Neuronal stem cell (in vitro differentiated cells): Measurements from ENCODE around the gene TAF6.
"Not testable (repeated sequence)": the region's sequence is repeated elsewhere in the genome, so short reads cannot be mapped to it uniquely, and the experiment has no call there.

ENCODE experiments used
- DNase-seq: peaks from one replicate; pipeline ENCODE4 v3.0.0-alpha.2; 2013; ENCODE audit warnings: low spot score
- H2AFZ ChIP-seq: one replicate; pipeline ENCODE4 v1.6.1; 2013; ENCODE audit warnings: mild to moderate bottlenecking, low read length, inconsistent platforms
- H2AK5ac ChIP-seq: 2 replicates; pipeline ENCODE4 v1.6.1; 2013; ENCODE audit warnings: low read depth, mild to moderate bottlenecking, inconsistent platforms, low read length, moderate library complexity, mixed read lengths
- H2BK120ac ChIP-seq: 2 replicates; pipeline ENCODE4 v1.6.1; 2013; ENCODE audit warnings: low read depth, mild to moderate bottlenecking, inconsistent platforms, low read length, moderate library complexity, mixed read lengths
- H2BK12ac ChIP-seq: one replicate; pipeline ENCODE4 v1.6.1; 2013; ENCODE audit warnings: low read length, inconsistent platforms
- H2BK15ac ChIP-seq: 2 replicates; pipeline ENCODE4 v1.6.1; 2013; ENCODE audit warnings: mild to moderate bottlenecking, low read length, inconsistent platforms, mixed read lengths
- H2BK5ac ChIP-seq: one replicate; pipeline ENCODE4 v1.6.1; 2013; ENCODE audit warnings: inconsistent platforms, mild to moderate bottlenecking, low read length, moderate library complexity
- H3K14ac ChIP-seq: one replicate; pipeline ENCODE4 v1.6.1; 2013; ENCODE audit warnings: low read length, inconsistent platforms
- H3K18ac ChIP-seq: 2 replicates; pipeline ENCODE4 v1.6.1; 2013; ENCODE audit warnings: low read length, inconsistent platforms
- H3K23ac ChIP-seq: 2 replicates; pipeline ENCODE4 v1.6.1; 2013; ENCODE audit warnings: low read depth, mild to moderate bottlenecking, mixed read lengths, low read length, inconsistent platforms; ENCODE audit not compliant: poor library complexity
- H3K27ac ChIP-seq: replicated peaks from 3 replicates; pipeline ENCODE4 v1.5.1; 2013; ENCODE audit warnings: low read length, inconsistent platforms
- H3K27me3 ChIP-seq, 3 experiments: 2 replicates each; pipeline ENCODE4 v1.6.1; 2013; ENCODE audit warnings: low read length in 3 of 3, mild to moderate bottlenecking in 2 of 3, inconsistent platforms in 1 of 3, low read depth in 1 of 3, mixed read lengths in 1 of 3, moderate library complexity in 1 of 3; ENCODE audit not compliant: control insufficient read depth in 3 of 3, insufficient read depth in 3 of 3
- H3K36me3 ChIP-seq, 2 donors: replicated peaks in 1 of 2; 2 replicates each; pipeline ENCODE4 v1.6.1; 2013; ENCODE audit warnings: low read length in 2 of 2; ENCODE audit not compliant: control insufficient read depth in 2 of 2, insufficient read depth in 2 of 2
- H3K4ac ChIP-seq: 2 replicates; pipeline ENCODE4 v1.6.1; 2013; ENCODE audit warnings: inconsistent platforms, mild to moderate bottlenecking, low read length, moderate library complexity
- H3K4me1 ChIP-seq, 2 donors: 1 replicate in 1 of 2; 2 replicates in 1 of 2; pipeline ENCODE4 v1.6.1; 2013; ENCODE audit warnings: low read length in 2 of 2, low read depth in 1 of 2; ENCODE audit not compliant: control insufficient read depth in 2 of 2, insufficient read depth in 1 of 2
- H3K4me2 ChIP-seq: one replicate; pipeline ENCODE4 v1.6.1; 2013; ENCODE audit warnings: mild to moderate bottlenecking, low read length, inconsistent platforms; ENCODE audit not compliant: insufficient read depth, poor library complexity, severe bottlenecking
- H3K4me3 ChIP-seq, 2 donors: 2 replicates each; pipeline ENCODE4 v1.5.1; 2013; ENCODE audit warnings: low read length in 2 of 2, mild to moderate bottlenecking in 2 of 2, inconsistent platforms in 1 of 2, moderate library complexity in 1 of 2
- H3K79me1 ChIP-seq: one replicate; pipeline ENCODE4 v1.6.1; 2013; ENCODE audit warnings: low read depth, mild to moderate bottlenecking, inconsistent platforms, low read length, moderate library complexity
- H3K9ac ChIP-seq: one replicate; pipeline ENCODE4 v1.6.1; 2013; ENCODE audit warnings: mild to moderate bottlenecking, low read depth, low read length, inconsistent platforms; ENCODE audit not compliant: poor library complexity
- H3K9me3 ChIP-seq, 2 donors: replicated peaks in 1 of 2; 2 replicates each; pipeline versions ENCODE3 to v1.6.1; 2013; ENCODE audit warnings: low read length in 2 of 2, mild to moderate bottlenecking in 2 of 2, inconsistent platforms in 1 of 2, low read depth in 1 of 2, mixed read lengths in 1 of 2, moderate library complexity in 1 of 2; ENCODE audit not compliant: control insufficient read depth in 2 of 2, insufficient read depth in 1 of 2
- H4K8ac ChIP-seq: one replicate; pipeline ENCODE4 v1.6.1; 2013; ENCODE audit warnings: low read depth, mild to moderate bottlenecking, inconsistent platforms, low read length, moderate library complexity
- H4K91ac ChIP-seq: one replicate; pipeline ENCODE4 v1.6.1; 2013; ENCODE audit warnings: low read length, low read depth, mild to moderate bottlenecking, inconsistent platforms; ENCODE audit not compliant: poor library complexity
- WGBS, 2 donors: extraction: QIAGEN DNeasy Blood & Tissue Kit; methylation state at CpG; one replicate each; pipeline ENCODE4 v1.1.7; 2013; ENCODE audit warnings: missing lambda C conversion rate in 2 of 2, mixed read lengths in 1 of 2; ENCODE audit not compliant: insufficient read length in 2 of 2, insufficient replicate concordance in 1 of 2; ENCODE audit errors: extremely low coverage in 2 of 2; 5-methylcytosine and 5-hydroxymethylcytosine counted together

The TAF6 gene

GRCh38 chr7:100146350-100146749 lies 27.2 kb upstream of the TAF6 start:
- H4K91ac ChIP-seq, H3K36me3 ChIP-seq, H2AFZ ChIP-seq, H4K8ac ChIP-seq, H3K9ac ChIP-seq, H3K9me3 ChIP-seq, DNase-seq, H3K14ac ChIP-seq, H3K4ac ChIP-seq, H3K27me3 ChIP-seq, H3K79me1 ChIP-seq, H3K27ac ChIP-seq, H3K4me1 ChIP-seq, H2AK5ac ChIP-seq, H3K23ac ChIP-seq, H3K4me3 ChIP-seq, H2BK5ac ChIP-seq, H2BK12ac ChIP-seq, H2BK120ac ChIP-seq, H3K18ac ChIP-seq, H2BK15ac ChIP-seq, H3K4me2 ChIP-seq: not testable (repeated sequence)
- WGBS, 2 donors = no CpG with 5 or more reads among the region's 4 CpGs

- Histone ChIP-seq H2AK5ac (no peak overlapping the region), H3K4me3 (no peak overlapping the region), H3K4me2 (no peak overlapping the region), H2BK12ac (no peak overlapping the region), H3K36me3 (peaks cover 0 to 1% of the 10 kb centered on the region in 2 donors), H2BK120ac (no peak overlapping the region), H3K9ac (no peak overlapping the region), H4K8ac (no peak overlapping the region), H3K27ac (no peak overlapping the region), H3K14ac (no peak overlapping the region), H3K4me1 (no peaks in the 10 kb centered on the region), H2BK15ac (no peak overlapping the region), H3K9me3 (no peaks in the 10 kb centered on the region), H3K23ac (no peak overlapping the region), H3K18ac (no peak overlapping the region), H2AFZ (no peak overlapping the region), H3K79me1 (no peaks in the 10 kb centered on the region), H3K27me3 (no peaks in the 10 kb centered on the region), H3K4ac (no peak overlapping the region), H2BK5ac (no peak overlapping the region), H4K91ac (no peak overlapping the region)
- WGBS, 2 donors = no CpG with 5 or more reads among the region's 3 CpGs
- no peak for DNase-seq
Observed at GRCh38 chr7:100142461-100142860, 23.3 kb upstream of the TAF6 start.

GRCh38 chr7:100141555-100141949 lies 22.4 kb upstream of the TAF6 start:
- H3K9ac ChIP-seq = no peak overlapping the region
- no peak overlapping the region for H2BK5ac ChIP-seq
- no peaks in the 10 kb centered on the region for H3K4me1 ChIP-seq
- H3K4me2 ChIP-seq = no peak overlapping the region
- H2BK12ac ChIP-seq = no peak overlapping the region
- H3K27me3 ChIP-seq = no peaks in the 10 kb centered on the region
- no peaks in the 10 kb centered on the region for H3K9me3 ChIP-seq
- no peak overlapping the region for H4K8ac ChIP-seq
- H3K14ac ChIP-seq = no peak overlapping the region
- H3K27ac ChIP-seq = no peak overlapping the region
- peaks cover 0 to 1% of the 10 kb centered on the region in 2 donors for H3K36me3 ChIP-seq
- H2AFZ ChIP-seq = no peak overlapping the region
- no peak overlapping the region for H3K4ac ChIP-seq
- DNase-seq = no peak
- H4K91ac ChIP-seq = no peak overlapping the region
- H2BK120ac ChIP-seq = no peak overlapping the region
- no peaks in the 10 kb centered on the region for H3K79me1 ChIP-seq
- no CpG with 5 or more reads among the region's 3 CpGs for WGBS, 2 donors
- no peak overlapping the region for H3K18ac ChIP-seq
- H2AK5ac ChIP-seq = no peak overlapping the region
- H3K4me3 ChIP-seq = no peak overlapping the region
- H3K23ac ChIP-seq = no peak overlapping the region
- no peak overlapping the region for H2BK15ac ChIP-seq

GRCh38 chr7:100137851-100138760 lies 18.9 kb upstream of the TAF6 start:
- Histone ChIP-seq H4K91ac (no peak overlapping the region), H3K4me3 (no peak overlapping the region), H3K4me1 (no peaks in the 10 kb centered on the region), H2BK15ac (no peak overlapping the region), H3K23ac (no peak overlapping the region), H3K18ac (no peak overlapping the region), H3K27ac (no peak overlapping the region), H3K27me3 (no peaks in the 10 kb centered on the region), H4K8ac (no peak overlapping the region), H2BK120ac (no peak overlapping the region), H2AFZ (no peak overlapping the region), H3K4me2 (no peak overlapping the region), H3K79me1 (no peaks in the 10 kb centered on the region), H2AK5ac (no peak overlapping the region), H3K14ac (peak overlapping the region; percentile 38), H3K9me3 (no peaks in the 10 kb centered on the region), H3K36me3 (peaks cover 0 to 1% of the 10 kb centered on the region in 2 donors), H3K4ac (no peak overlapping the region), H2BK12ac (no peak overlapping the region), H2BK5ac (no peak overlapping the region), H3K9ac (no peak overlapping the region)
- no peak for DNase-seq
- no CpG with 5 or more reads among the region's 13 CpGs for WGBS, 2 donors
